SK-N-MC (cell line): ENCODE data around the gene RXRB.

Experiments
- EZH2 ChIP-seq: fragments of 200-600 bp; sonication (generic); IDR thresholded peaks from one replicate; pipeline ENCODE4 v1.6.1; 2017; ENCODE audit warnings: antibody characterized with exemption
- FOXP2 ChIP-seq: optimal IDR thresholded peaks from 2 replicates; pipeline ENCODE3; 2011; ENCODE audit warnings: mild to moderate bottlenecking, moderate library complexity; ENCODE audit not compliant: insufficient read depth; ENCODE audit errors: extremely low read length, control extremely low read depth
- POLR2AphosphoS5 ChIP-seq: IDR thresholded peaks from 2 replicates; pipeline ENCODE4 v1.6.1; 2012; ENCODE audit warnings: mild to moderate bottlenecking, low read depth, low read length, borderline replicate concordance

GRCh38 chr6:33167374-33168283 is 32.8 kb downstream of the RXRB start:
- no peak for TF ChIP-seq POLR2AphosphoS5
- no peak for TF ChIP-seq EZH2
- TF ChIP-seq FOXP2: no peak
